Bronchus fibroblast of lung (primary cell): ENCODE data around the gene ZNF606. TPM values are rescaled to one million over a fixed set of nuclear protein-coding genes. Genes with fewer than 3 reads are reported as not detected.

Source experiments
- total RNA-seq: library from RNA; depleted of rRNA; stranded (reverse); fragments of >200 nt; gene quantifications from 2 replicates; pipeline ENCODE4 v1.2.3, GENCODE V29; 2015

Gene ZNF606
- 7.4 TPM in 2 replicates for total RNA-seq

DNA sequence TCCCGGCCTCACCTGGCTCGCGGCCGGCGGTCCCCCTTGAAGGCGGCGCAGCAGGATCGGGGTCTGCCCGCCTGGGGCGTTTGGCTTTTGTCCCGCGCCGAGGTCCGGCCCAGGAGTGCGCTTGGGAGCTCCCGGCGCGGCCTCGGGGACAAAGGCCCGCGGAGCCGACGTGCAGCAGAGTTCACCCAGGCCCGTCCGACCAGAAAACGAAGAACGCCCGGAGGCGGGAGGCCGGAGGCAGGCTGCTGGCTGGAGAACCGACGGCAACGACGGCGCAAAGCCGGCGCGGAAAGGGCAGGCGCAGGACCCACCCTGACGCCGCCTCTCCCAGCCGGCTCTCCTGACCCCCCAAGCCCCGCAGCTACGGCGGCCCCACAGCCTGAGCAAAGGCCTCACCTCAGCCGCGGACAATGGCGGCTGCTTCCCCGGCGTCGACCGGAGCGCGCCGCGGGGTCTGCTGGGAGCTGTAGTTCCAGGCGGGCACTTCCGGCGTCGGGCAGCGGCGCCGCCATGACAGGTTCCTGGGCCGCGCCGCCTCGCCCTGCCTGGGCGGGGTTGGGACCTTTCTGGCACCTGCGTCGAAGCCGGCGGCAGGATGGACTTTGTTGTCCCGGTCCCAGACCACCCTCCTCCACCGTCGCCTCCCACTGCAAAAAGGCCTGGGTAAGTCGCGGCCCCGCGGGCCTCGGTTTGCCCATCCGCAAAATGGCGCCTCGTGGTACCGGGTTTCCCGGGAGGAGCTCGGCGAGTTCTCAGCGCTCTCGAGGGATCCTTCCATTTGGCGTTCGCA is at the start of gene ZNF606:
TSS of gene ZNF606 (minus strand) at position 437 of the 790 bp plus-strand sequence. CDS start 1,501 bp downstream, outside the sequence.

DNA sequence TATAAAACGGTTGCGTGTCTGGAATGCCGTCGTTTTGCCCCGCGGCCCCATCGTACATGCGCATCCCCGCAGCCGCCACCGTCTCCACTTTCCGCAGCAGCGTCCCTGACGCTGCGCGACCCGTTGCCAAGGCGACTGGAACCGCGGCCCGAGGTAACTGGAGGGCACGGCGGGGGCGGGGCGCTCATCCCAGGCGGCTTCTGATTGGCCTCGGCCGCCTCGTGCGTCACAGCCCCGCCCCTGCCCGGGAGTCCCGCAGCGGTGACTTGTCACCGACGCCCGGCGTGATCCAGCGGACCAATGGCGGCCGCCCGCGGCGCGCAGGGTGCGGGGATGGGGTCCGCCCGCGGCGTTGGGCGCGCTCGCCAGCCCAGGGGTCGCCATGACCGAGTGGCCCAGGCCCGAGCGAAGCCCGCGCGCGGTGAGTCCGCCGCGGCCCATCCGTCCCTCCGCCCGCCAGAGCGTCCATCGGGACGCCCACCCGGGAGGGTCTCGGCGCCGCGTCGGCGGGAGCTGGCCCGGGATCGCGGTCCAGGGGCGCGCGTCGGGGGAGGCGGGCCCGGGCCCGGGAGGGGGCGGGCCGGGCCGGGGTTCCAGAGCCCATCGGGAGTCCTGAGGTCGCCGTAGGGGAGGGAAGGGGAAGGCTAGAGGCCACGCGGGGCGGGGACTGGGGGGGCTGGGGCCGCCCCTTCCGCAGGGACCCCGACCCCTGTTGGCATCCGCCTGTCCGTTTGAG is 31.3 kb upstream of the ZNF606 start, which contains the start of gene ZSCAN1:
TSS of gene ZSCAN1 (plus strand) at position 285 of the 736 bp plus-strand sequence. CDS start 3,812 bp downstream, outside the sequence.

DNA sequence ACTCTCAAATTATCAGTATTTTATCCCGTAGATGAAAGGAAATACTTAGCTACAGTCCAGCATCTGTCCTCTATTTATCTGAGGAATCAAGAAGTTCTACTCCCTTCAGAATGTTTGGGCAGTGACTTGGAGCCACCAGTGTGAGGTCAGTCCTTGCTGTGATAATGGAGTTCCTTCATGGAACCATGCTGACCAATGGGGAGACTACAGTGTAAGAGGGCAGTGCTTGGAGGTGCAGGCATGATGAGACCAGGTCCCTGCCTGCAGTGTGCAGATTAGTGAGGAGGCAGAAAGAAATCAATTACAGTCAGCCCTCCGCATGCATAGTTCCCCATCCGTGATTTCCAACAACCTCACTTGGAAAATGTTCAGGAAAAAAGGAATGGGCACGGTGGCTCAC is 28.2 kb downstream of the ZNF606 start, which contains the start of gene C19orf18:
TSS of gene C19orf18 (minus strand) at position 101 of the 400 bp plus-strand sequence. CDS start 102 bp downstream, outside the sequence.

DNA sequence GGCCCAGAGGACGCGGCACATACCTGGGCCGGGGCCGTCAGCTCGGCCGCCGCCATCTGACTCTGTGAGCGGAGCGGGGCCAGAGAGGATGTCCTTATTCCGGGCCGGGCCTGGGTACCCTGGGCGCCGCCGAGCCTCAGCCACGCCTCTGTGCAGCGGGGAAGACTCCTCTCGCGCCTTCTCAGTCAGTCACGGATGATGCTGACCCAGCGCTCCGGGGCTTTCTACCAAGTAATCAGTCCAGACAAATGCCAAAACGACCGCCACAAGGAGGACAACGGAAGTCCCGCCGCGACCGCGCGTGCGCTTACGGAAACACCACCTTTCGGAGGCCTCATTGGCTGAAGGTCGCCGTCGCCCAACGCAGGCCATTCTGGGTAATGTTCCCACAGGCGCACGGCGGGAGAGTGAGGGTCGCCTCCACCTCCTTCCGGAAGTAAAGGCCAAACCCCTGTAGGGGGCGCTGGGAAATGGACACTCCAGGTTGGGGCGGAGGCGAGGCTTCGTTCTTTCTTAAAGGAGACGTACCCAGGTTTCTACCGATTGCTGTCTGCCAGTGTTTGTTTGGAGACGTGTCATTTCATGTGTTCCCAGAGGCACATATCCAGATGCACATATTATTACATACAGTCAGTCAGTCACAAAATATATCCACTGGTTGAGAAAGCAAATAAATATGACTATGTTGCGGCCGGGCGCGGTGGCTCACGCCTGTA is 55.0 kb downstream of the ZNF606 start, which contains the start of gene ZNF256:
TSS of gene ZNF256 (minus strand) at position 288 of the 716 bp plus-strand sequence. CDS start at position 56, 232 bp downstream.

DNA sequence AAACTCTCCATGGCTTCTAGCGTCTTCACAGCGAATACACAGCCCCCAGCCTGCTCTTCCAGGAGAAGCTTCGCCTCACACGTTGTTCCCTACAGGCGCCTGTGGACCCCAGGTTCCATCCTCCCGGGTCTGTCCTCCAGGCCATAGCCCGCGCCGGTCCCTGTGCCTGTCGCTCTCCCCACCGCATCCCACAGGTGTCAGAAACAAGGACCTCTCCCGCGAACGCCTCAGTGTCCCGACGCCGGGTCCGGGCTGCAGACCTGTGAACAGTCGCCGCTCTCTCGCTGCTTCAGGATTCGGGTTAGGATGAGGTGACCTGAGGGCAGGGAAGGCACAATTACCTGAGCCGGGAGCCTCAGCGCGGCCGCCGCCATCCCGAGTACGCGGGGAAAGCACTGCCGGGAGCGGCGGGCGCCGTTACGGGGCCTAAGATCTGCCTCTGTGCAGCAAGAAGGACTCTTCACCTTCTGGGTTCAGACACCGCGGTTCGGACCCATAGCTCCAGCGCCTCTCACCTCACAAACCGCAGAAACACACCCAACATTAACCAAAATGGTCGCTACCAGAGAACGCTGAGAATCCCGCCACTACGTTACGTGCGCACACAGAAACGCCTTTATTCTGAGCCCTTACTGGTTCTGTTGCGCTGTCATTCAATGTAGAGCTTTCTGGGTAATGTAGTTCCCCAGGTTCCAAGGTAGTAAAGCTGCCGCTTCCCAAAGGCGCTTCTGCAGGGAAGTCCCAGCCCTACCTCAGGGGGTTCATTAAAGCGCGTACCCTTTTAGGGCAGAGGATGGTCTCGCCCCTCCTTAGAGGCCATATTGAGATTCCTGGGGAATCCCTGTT is 67.6 kb downstream of the ZNF606 start, which contains the start of gene ZNF418:
TSS of gene ZNF418 (minus strand) at position 583 of the 846 bp plus-strand sequence. CDS start 1,580 bp downstream, outside the sequence.

Other genes with a start within 250 kb of the ZNF606 start
- 4.9 and 5.9 TPM in 2 replicates for gene ZNF586, start 233.1 kb downstream of the ZNF606 start, total RNA-seq
- 3.0 and 4.2 TPM in 2 replicates for gene ZNF552, start 187.9 kb downstream of the ZNF606 start, total RNA-seq
- gene ZNF587B, start 172.5 kb downstream of the ZNF606 start, total RNA-seq: 8.0 and 9.6 TPM in 2 replicates
- 8.5 and 13.4 TPM in 2 replicates for gene ZNF587, start 153.0 kb downstream of the ZNF606 start, total RNA-seq
- 4.5 and 4.9 TPM in 2 replicates for gene ZNF814, start 113.8 kb downstream of the ZNF606 start, total RNA-seq
- gene ZNF417, start 86.2 kb downstream of the ZNF606 start, total RNA-seq: 4.5 and 8.6 TPM in 2 replicates
- gene ZNF418, start 67.4 kb downstream of the ZNF606 start, total RNA-seq: 1.2 and 1.3 TPM in 2 replicates
- 1.9 and 2.4 TPM in 2 replicates for gene ZNF256, start 55.1 kb downstream of the ZNF606 start, total RNA-seq
- not detected in 2 replicates for gene C19orf18, start 28.3 kb downstream of the ZNF606 start, total RNA-seq
- not detected in 2 replicates for gene ZSCAN1, start 31.2 kb upstream of the ZNF606 start, total RNA-seq
- gene ZNF135, start 56.5 kb upstream of the ZNF606 start, total RNA-seq: 2.0 and 2.8 TPM in 2 replicates
- gene ZSCAN18, start 95.4 kb upstream of the ZNF606 start, total RNA-seq: 29.7 and 29.9 TPM in 2 replicates
- 5.7 and 5.9 TPM in 2 replicates for gene ZNF329, start 148.0 kb upstream of the ZNF606 start, total RNA-seq
- gene ZNF274, start 180.2 kb upstream of the ZNF606 start, total RNA-seq: 14.6 and 16.8 TPM in 2 replicates
- 37.2 and 43.0 TPM in 2 replicates for gene ZNF544, start 226.1 kb upstream of the ZNF606 start, total RNA-seq